Measurements from ENCODE around the gene SLC9A5.

The SLC9A5 gene

DNA sequence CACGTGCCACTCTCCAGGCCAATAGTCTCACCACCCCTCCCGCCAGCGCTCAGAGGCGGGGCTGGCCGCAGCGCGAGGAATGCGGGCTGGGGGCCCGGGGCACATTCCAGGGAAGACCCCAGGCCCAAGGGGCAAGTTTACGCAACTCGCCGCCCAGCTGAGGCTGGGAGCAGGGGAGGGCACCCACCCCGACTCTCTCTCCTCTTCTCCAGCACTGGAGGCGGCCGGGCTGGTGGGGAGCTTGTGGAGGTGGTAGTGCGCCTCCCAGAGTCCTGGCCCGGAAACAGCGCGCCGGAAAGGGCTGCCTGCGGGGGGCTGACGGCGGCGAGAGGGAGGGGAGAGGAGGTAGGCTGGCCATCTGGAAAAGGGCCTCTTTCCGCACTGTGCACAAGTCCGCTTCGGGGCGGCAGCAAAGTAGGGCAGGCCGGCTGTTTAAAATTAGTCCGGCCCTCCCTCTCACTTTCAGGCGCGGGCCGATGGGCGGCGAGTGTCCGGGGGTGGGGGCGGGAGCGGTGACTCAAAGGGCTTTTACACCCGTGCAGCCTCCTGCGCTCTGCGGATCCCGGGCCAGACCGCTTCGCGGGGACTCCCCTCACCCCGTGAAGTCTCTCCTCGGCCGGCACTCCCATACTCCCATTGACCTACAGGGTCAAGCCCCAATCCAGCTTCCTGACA is 2.6 kb upstream of the SLC9A5 start:
- TF ChIP-seq CTCF (IDR thresholded peaks at IDR 0.05; ENCODE audit: low read depth, low read length, missing control alignments): peak; percentile 49
- DNase-seq (ENCODE audit: low read depth): peak; percentile 40
- peak overlapping the region; percentile 85 for H3K4me3 ChIP-seq (ENCODE audit: low read depth, low read length)

GRCh38 chr16:67246756-67247191 is 2.0 kb upstream of the SLC9A5 start:
- DNase-seq (ENCODE audit: low read depth): no peak
- H3K4me3 ChIP-seq (ENCODE audit: low read depth, low read length): peak overlapping the region; percentile 85
- TF ChIP-seq CTCF (IDR thresholded peaks at IDR 0.05; ENCODE audit: low read depth, low read length, missing control alignments): no peak

DNA sequence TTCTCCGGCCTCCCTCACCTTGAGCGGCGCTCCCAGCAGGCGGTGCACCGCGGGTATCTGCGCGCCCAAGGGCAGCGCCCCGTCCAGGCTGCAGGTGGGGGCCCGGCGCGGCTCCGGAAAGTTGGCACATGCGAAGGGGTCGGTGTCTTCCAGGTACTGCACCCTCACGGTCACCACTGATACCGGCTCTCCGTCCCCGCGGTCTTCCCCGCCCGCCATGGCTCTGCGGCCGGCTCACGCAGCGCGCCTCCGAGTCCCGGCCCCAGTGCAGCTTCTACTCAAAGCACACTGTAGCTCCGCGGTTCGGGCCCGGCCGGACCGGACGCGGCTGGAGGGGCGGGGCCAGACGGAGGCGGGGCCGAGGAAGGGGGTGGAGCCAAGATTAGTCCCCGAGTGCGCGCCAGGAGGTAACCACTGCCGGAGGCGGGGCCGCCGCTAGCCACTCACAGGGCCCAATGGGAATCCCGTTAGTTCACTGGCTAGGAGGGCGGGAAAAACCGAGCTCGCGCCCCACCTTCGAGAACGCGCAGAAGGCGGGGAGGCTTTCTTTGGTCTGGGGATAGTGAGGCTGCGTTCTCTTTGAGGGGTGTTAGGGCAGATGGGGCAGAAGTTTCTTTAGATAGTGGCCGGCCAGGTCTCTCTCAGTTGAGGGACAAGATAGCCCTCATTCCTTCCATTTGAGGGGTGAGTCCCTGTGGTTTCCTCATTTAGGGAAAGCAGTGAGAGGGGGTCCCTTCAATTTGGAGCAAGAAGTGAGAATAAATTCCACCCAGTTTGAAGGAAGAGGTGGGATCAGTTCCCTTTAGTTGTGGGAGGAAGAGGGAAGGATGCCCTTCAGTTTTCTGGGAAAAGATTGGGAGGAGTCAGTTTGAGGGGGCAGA is 1.3 kb upstream of the SLC9A5 start, which contains the start of gene FHOD1:
Gene FHOD1 (minus strand): TSS at position 290 of the 881 bp plus-strand sequence. CDS start 71 bp downstream, at position 219.
- no peak for TF ChIP-seq CTCF (IDR thresholded peaks at IDR 0.05; ENCODE audit: low read depth, low read length, missing control alignments)
- DNase-seq (ENCODE audit: low read depth): peak; percentile 88
- H3K4me3 ChIP-seq (ENCODE audit: low read depth, low read length): peak within 1 kb of the TSS; percentile 85

DNA sequence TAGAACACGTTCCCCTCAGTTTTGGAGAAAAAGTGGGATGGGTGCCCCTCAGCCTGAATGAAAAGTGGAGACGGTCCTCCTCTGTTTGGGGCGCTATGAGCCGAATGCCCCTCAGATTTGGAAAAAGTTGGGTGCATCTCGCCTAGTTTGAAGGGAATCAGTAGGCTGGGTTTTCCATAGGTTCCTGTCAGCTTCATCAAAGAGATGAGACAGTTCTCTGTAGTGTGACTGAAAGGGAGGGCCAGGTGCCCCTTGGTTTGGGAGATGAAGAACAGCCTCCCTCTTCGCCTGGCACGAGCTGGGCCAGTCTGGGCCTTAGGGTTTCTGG is 742 bp upstream of the SLC9A5 start:
- DNase-seq (ENCODE audit: low read depth): no peak
- H3K4me3 ChIP-seq (ENCODE audit: low read depth, low read length): peak overlapping the region; percentile 73
- no peak for TF ChIP-seq CTCF (IDR thresholded peaks at IDR 0.05; ENCODE audit: low read depth, low read length, missing control alignments)

DNA sequence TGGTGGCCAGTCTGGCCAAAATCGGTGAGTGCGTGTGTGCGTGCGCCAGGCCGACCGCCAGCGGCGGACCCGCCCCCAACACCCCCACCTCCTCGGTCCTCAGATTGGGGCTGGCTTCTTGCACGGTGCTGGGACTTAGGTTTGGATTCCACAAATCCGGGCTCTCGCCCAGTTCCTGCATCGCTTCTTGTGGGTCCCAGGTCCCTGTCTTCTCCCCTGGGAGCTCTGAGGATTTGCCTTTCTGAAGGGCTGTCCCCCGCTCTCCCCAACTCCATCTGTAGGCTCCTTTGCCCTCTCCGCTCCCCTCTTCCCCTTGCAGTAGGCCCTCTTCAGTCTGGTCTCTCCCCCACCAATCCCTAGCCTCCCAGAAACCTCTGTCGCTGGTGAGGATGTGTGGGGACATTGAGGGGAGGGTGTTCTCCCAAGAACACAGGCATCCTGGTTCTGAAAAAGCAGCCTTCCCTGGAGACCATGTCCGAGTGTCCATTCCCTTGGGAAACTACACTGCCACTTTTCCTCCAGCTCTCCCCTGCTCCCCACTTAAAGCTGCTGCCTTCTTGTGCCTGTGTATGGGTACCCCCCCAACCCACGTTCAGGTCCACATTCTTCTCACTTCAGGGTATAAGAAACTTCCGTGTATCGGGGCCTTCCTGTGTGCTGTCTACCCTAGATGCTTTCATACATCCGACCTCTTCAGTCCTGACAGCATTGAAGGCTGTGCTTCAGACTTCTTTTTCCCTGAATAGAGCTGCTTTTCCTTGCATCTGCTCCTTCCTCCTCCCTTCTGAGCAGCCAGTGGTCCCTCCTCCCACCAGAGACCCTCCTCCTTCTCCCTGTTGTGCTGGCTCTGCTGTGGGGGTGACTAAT is 632 bp downstream of the SLC9A5 start:
- no peak for TF ChIP-seq CTCF (IDR thresholded peaks at IDR 0.05; ENCODE audit: low read depth, low read length, missing control alignments)
- H3K4me3 ChIP-seq (ENCODE audit: low read depth, low read length): peak overlapping the region; percentile 73
- DNase-seq (ENCODE audit: low read depth): no peak

DNA sequence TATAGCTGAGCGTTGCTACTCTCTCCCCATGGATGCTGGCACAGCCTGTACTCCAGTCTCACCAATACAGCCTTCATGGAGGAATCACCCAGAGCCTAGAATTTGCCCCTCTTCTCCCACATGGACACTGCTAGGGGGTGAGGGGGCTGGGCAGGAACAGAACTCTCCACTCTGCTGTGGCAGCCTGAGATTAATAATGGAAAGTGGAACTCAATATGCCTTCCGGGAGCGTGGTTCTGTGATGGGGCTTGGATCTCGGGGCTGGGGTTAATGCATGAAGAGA is 1.2 kb downstream of the SLC9A5 start:
- peak overlapping the region; percentile 73 for H3K4me3 ChIP-seq (ENCODE audit: low read depth, low read length)
- TF ChIP-seq CTCF (IDR thresholded peaks at IDR 0.05; ENCODE audit: low read depth, low read length, missing control alignments): no peak
- no peak for DNase-seq (ENCODE audit: low read depth)
